ENCODE results near the gene LAMB1.

The LAMB1 gene

GRCh38 chr7:107975394-107976013, 27.5 kb downstream of the LAMB1 start:
- no peak for DNase-seq (ENCODE audit: low read depth)
- no peak for TF ChIP-seq CTCF (IDR thresholded peaks at IDR 0.05; ENCODE audit: control insufficient read depth, extremely low read depth, insufficient read depth)

DNA sequence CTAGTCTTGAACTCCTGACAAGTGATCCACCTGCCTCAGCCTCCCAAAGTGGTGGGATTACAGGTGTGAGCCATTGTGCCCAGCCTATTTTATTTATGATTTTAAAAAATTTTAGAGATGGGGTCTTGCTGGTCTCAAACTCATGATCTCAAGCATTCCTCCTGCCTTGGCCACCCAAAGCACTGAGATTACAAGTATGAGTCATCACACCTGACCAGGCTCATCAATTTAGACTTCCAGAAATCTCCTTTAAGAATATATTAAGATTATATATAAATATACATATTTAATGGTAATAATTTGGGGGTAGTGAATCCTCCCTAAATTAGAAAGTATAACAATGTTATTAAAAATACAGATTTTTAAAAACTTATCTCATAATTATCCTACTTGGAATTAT, 29.1 kb downstream of the LAMB1 start:
- TF ChIP-seq CTCF (IDR thresholded peaks at IDR 0.05; ENCODE audit: control insufficient read depth, extremely low read depth, insufficient read depth): no peak
- no peak overlapping the region for H3K4me3 ChIP-seq (ENCODE audit: low read depth, low read length)
- no peak for DNase-seq (ENCODE audit: low read depth)

More at GRCh38 chr7:107975394-107976013, 27.5 kb downstream of the LAMB1 start:
- H3K4me3 ChIP-seq (ENCODE audit: low read depth, low read length): no peak overlapping the region

DNA sequence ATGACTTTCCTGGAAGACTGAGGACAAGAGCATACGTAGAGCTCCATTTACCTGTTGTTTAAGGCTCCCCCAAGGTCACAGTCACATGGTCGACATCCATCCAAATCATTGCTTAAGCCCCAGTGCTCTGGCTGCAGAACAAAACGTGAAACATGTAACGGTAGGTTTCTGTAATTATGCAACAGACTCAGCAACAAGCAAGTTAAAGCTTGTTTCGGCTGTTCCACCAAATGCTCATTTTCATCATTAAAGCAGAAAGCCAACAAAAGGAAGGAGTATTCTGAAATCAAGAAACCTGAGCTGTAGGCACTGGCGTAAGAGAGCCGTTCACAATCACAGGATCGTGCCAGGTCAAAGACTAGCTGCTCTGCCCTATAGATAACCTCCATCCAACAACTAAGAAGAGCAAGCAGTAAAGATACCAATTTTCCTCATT, 30.0 kb downstream of the LAMB1 start:
- no peak for TF ChIP-seq CTCF (IDR thresholded peaks at IDR 0.05; ENCODE audit: control insufficient read depth, extremely low read depth, insufficient read depth)
- H3K4me3 ChIP-seq (ENCODE audit: low read depth, low read length): no peak overlapping the region
- DNase-seq (ENCODE audit: low read depth): no peak

DNA sequence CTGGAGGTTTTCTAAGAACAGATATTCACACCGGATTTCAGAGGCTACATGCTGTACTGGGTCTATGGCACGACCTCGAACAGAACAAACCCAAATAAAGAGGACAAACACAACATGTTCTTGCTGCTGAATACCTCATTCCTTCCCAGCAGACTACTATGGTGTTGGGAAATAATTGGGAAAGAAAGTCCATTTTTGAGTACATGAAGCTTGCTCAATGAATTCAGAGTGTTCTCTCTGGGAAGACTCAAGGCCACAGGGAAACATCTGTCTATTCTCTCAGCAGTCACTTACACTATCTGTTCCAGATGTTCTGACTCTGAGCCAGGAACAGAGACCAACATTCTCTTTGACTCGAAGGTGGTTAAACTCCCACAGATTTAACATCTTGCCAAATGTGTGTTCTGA, 30.9 kb downstream of the LAMB1 start:
- no peak for DNase-seq (ENCODE audit: low read depth)
- no peak overlapping the region for H3K4me3 ChIP-seq (ENCODE audit: low read depth, low read length)
- no peak for TF ChIP-seq CTCF (IDR thresholded peaks at IDR 0.05; ENCODE audit: control insufficient read depth, extremely low read depth, insufficient read depth)

DNA sequence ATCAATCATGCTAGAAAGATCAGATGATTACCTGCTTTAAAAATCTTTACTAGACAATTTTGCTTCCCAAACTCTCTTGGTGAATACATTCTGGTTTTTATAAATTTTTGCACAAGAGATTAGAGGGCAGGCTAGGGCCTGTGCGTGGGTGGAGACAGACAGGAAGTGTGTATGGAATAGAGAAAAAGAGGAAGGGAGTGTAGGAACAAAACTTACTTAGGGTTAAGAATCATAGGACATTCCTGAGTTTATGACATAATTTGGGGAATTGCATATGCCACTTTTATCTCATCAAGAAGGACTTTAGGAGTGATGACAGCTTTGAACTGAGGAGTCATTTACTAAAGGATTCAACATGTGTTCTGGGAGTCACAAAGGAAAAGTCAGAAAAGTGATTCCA, 31.3 kb downstream of the LAMB1 start:
- no peak overlapping the region for H3K4me3 ChIP-seq (ENCODE audit: low read depth, low read length)
- no peak for DNase-seq (ENCODE audit: low read depth)
- no peak for TF ChIP-seq CTCF (IDR thresholded peaks at IDR 0.05; ENCODE audit: control insufficient read depth, extremely low read depth, insufficient read depth)

DNA sequence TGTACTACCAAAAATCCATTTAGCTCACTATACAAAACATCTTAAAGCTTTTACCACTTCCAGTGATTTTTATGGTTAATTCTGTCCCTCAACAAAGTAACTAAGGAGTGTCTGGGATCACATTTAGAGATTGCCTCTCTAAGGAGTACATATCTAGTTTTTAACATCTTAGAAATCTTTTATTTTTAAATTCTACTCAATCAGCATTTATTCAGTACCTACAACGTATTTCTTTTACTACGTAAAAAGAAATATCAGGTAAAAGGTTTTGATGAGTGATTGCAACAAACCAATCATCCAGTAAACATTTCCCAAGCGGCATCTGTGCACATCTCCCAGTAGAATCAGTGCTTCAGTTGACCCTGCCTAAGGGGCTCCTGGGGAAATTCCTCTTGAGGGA, 31.9 kb downstream of the LAMB1 start:
- no peak for DNase-seq (ENCODE audit: low read depth)
- no peak overlapping the region for H3K4me3 ChIP-seq (ENCODE audit: low read depth, low read length)
- TF ChIP-seq CTCF (IDR thresholded peaks at IDR 0.05; ENCODE audit: control insufficient read depth, extremely low read depth, insufficient read depth): no peak

DNA sequence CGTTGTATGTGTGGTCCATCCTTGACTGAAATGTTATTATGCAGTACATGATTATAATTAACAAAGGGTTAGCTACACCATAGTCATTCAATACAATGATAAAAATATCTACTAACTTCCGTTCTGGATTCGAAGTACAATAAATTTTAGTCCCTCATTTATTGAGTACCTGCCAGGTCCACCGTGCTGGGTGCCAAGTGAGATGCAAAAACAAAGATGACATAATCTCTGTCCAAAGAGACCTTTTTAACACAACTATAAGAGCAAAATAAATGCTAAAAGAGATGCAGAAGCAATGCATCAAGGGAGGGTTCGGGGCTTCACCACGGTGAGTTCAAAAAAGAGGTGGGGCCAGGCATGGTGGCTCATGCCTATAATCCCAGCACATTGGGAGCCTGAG, 33.1 kb downstream of the LAMB1 start:
- H3K4me3 ChIP-seq (ENCODE audit: low read depth, low read length): no peak overlapping the region
- TF ChIP-seq CTCF (IDR thresholded peaks at IDR 0.05; ENCODE audit: control insufficient read depth, extremely low read depth, insufficient read depth): no peak
- DNase-seq (ENCODE audit: low read depth): no peak
